Kidney (tissue), 14 donors: ENCODE results near the gene CTIF. TPM values are rescaled to one million over a fixed set of nuclear protein-coding genes. Genes with fewer than 3 reads are reported as not detected.

Experiments used
- DNase-seq, 5 donors: peaks; one replicate each; pipeline ENCODE4 v3.0.0-alpha.2; 2013 to 2020
- FAIRE-seq: peaks from 2 replicates; lab custom pipeline; 2012; peaks lifted over from hg19 to GRCh38; lab: Jason Lieb, UNC
- H3K27ac ChIP-seq, 2 donors: one replicate each; pipeline ENCODE4 v1.7.0; 2013; ENCODE audit warnings: low read depth in 2 of 2, low read length in 2 of 2, inconsistent platforms in 1 of 2
- H3K27me3 ChIP-seq: one replicate; pipeline ENCODE4 v1.7.1; 2013; ENCODE audit warnings: low read length, inconsistent platforms; ENCODE audit not compliant: control insufficient read depth, insufficient read depth
- H3K36me3 ChIP-seq, 3 donors: one replicate each; pipeline versions ENCODE4 v1.7.0 to v1.7.1; 2013; ENCODE audit warnings: low read length in 3 of 3, control low read depth in 1 of 3, inconsistent platforms in 1 of 3; ENCODE audit not compliant: insufficient read depth in 3 of 3, control insufficient read depth in 2 of 3
- H3K4me1 ChIP-seq, 3 donors: one replicate each; pipeline versions ENCODE4 v1.7.0 to v1.7.1; 2013; ENCODE audit warnings: low read length in 3 of 3, inconsistent platforms in 1 of 3, low read depth in 1 of 3; ENCODE audit not compliant: control insufficient read depth in 2 of 3, insufficient read depth in 2 of 3
- H3K4me3 ChIP-seq, 3 donors: one replicate each; pipeline versions ENCODE4 v1.7.0 to v1.8.1; 2013; ENCODE audit warnings: low read length in 3 of 3, control low read depth in 1 of 3, inconsistent platforms in 1 of 3
- H3K9ac ChIP-seq, 3 donors: one replicate each; pipeline versions ENCODE4 v1.7.0 to v1.7.1; 2013; ENCODE audit warnings: low read length in 3 of 3, control low read depth in 1 of 3, inconsistent platforms in 1 of 3
- H3K9me3 ChIP-seq, 3 donors: one replicate each; pipeline versions ENCODE4 v1.7.0 to v1.7.1; 2013; ENCODE audit warnings: low read length in 3 of 3, control low read depth in 1 of 3, inconsistent platforms in 1 of 3; ENCODE audit not compliant: control insufficient read depth in 2 of 3, insufficient read depth in 1 of 3
- intact Hi-C: fragments of 100-400 bp; cut with DNase I; formaldehyde crosslinking; loops from one replicate; pipeline ENCODE4 v1.11.1; 2022
- polyA plus RNA-seq: library from polyadenylated mRNA; stranded (reverse); fragments of 350-450 nt; fragmentation: Illumina TruSeq; extraction: RNeasy Lipid Tissue Mini Kit (QIAGEN cat#74804); gene quantifications from one replicate; pipeline ENCODE4 v1.2.3, GENCODE V29; 2014; ENCODE audit warnings: low read depth, low replicate concordance; ENCODE audit not compliant: insufficient read depth
- total RNA-seq: library from RNA; stranded (reverse); fragmentation: NEBNext Ultra II Directional; extraction: Animal tissue kit (Norgen Biotek cat#: 25700); gene quantifications from one replicate; pipeline ENCODE4 v1.2.1, GENCODE V29; 2021
- TF ChIP-seq, protein P1 (sequence below): IDR thresholded peaks from 3 replicates; pipeline ENCODE4 v1.5.1; 2012; ENCODE audit warnings: mild to moderate bottlenecking, moderate library complexity, borderline replicate concordance; ENCODE audit not compliant: insufficient read depth; ENCODE audit errors: extremely low read depth
- donor health status: control.
- donor health status: control.
- donor health status: control.
- donor health status: control.
- donor health status: control.
- donor health status: DM: yes; HTN: yes; CAD: no.
- donor health status: Normal renal cell carcinoma (clear cell type).

The CTIF gene
- total and polyA plus RNA-seq, 2 donors from 2014 or later: 37.3 to 41.9 TPM

DNA sequence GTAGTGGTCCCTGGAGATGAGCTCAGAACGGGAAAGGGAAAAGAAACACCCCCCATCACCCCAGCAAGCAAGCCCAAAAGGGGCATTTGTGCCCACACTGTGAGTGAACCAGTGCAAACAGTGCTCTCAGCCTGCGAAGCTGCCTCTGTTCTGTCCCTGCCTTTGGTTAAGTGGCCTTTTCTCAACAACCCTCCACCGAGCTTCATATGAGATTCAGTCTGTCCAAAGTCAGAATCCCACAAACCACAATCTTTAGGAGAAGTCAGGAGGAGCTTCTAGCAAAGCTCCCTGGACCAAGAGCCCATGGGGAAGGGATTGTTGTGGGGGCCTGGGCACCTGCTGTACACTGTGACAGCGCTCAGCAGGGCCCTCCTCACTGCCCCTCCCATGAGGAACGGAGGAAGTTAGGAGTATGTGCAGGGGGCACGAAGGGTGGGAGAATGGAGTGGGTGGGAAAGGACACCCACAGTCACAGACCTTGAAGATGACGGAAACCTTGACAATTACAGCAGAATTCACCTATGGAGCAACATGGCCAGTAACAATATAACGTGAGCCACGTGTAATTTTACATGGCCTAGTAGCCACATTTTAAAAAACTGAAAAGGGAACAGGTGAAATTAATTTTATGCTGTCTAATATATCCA, 292.4 kb downstream of the CTIF start:
- no peak for FAIRE-seq
- no peaks in the 10 kb centered on the region for H3K36me3 ChIP-seq
- H3K4me3 ChIP-seq: no peak overlapping the region
- no peak overlapping the region for H3K9ac ChIP-seq
- H3K27ac ChIP-seq: no peak overlapping the region
- intact Hi-C loops: loop anchor here (10.0 kb wide), 1 partner anchor 64 kb away; no protein-coding TSS in a partner anchor
- H3K4me1 ChIP-seq: peaks cover 19 to 39% (median 26%) of the 10 kb centered on the region in 3 donors
- TF ChIP-seq, protein P1, sequence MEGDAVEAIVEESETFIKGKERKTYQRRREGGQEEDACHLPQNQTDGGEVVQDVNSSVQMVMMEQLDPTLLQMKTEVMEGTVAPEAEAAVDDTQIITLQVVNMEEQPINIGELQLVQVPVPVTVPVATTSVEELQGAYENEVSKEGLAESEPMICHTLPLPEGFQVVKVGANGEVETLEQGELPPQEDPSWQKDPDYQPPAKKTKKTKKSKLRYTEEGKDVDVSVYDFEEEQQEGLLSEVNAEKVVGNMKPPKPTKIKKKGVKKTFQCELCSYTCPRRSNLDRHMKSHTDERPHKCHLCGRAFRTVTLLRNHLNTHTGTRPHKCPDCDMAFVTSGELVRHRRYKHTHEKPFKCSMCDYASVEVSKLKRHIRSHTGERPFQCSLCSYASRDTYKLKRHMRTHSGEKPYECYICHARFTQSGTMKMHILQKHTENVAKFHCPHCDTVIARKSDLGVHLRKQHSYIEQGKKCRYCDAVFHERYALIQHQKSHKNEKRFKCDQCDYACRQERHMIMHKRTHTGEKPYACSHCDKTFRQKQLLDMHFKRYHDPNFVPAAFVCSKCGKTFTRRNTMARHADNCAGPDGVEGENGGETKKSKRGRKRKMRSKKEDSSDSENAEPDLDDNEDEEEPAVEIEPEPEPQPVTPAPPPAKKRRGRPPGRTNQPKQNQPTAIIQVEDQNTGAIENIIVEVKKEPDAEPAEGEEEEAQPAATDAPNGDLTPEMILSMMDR: no peak
- H3K9me3 ChIP-seq: no peaks in the 10 kb centered on the region
- DNase-seq: peak in 1 of 5 donors; percentile 39
- no peaks in the 10 kb centered on the region for H3K27me3 ChIP-seq

DNA sequence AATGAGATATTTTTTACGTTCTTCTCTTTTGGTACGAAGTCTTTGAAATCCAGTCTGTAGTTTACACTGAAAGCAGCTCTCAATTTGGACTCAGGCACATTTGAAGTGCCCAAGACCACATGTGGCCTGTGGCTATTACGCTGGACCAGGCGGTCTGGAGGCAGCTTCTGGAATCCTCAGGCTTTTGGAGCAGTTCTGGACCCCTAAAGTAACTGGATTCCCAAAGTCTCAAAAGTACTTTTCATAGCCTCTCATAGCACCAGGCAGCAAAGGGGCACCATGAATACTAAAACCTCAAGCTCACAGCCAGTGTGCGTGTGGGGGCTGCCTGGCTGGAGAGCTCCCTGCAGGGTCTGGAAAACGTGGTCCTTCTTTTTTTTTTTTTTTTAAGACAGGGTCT, 293.0 kb downstream of the CTIF start:
- no peaks in the 10 kb centered on the region for H3K36me3 ChIP-seq
- DNase-seq (peak in 1 of 5 donors; percentile 8), FAIRE-seq (no peak)
- no peaks in the 10 kb centered on the region for H3K27me3 ChIP-seq
- TF ChIP-seq, protein P1: no peak
- no peaks in the 10 kb centered on the region for H3K9me3 ChIP-seq
- H3K9ac ChIP-seq: no peak overlapping the region
- peaks cover 15 to 34% (median 21%) of the 10 kb centered on the region in 3 donors for H3K4me1 ChIP-seq
- intact Hi-C loops: loop anchor here (10.0 kb wide), 1 partner anchor 63 kb away; no protein-coding TSS in a partner anchor
- no peak overlapping the region for H3K4me3 ChIP-seq
- H3K27ac ChIP-seq: no peak overlapping the region

DNA sequence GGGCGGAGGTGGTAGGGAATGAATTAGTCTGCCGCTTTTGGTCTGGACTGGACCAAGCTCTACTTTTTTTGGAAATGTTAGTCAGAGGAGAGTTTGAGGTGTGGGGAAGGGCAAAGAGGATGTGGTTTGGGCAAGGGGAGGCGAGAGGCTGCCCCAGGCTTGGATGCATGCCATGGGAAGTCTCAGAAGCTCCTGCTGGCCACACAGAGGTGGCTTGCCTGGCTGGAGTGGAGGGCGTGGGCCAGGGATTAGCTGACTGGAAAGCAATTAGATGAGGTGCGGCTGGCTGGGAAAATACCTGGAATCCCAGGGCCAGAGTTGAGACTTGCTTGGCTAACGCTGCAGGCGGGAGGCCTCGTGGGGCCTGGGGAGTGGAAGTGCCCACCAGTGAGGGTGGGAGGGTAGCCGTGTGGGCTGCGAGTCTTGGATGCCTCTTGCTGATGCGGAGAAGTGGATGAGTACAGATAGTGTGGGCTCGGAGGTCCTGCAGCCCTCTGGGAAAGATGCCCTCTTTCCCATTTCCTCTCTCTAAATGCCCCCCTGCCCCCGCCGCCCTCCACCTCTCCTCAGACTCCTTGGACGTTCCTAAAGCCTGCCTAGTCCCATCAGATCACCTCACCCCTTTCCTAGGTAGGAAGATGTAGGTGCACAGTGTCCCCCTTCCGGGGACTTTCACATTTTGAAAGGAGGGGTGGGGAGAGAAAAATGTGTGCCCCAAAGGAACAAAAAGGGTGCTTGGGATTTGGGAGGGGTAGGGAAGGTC, 294.3 kb downstream of the CTIF start:
- no peaks in the 10 kb centered on the region for H3K27me3 ChIP-seq
- H3K36me3 ChIP-seq: no peaks in the 10 kb centered on the region
- TF ChIP-seq, protein P1: no peak
- intact Hi-C loops: loop anchor here (10.0 kb wide), 1 partner anchor 62 kb away; no protein-coding TSS in a partner anchor
- H3K9ac ChIP-seq: no peak overlapping the region
- no peak for FAIRE-seq
- H3K4me1 ChIP-seq: peaks cover 10 to 24% (median 18%) of the 10 kb centered on the region in 3 donors
- no peaks in the 10 kb centered on the region for H3K9me3 ChIP-seq
- peak overlapping the region in 1 of 2 donors; percentile 60 for H3K27ac ChIP-seq
- peak; percentile 57 to 94 (median 64) for DNase-seq
- no peak overlapping the region for H3K4me3 ChIP-seq
